Fibroblast of skin of right biceps (primary cell): ENCODE results near the gene SHISA7.
A peak's percentile ranks its signal among the peaks of the same experiment; 100 is the strongest.
"Not testable (repeated sequence)": the region's sequence is repeated elsewhere in the genome, so short reads cannot be mapped to it uniquely, and the experiment has no call there.

Experiments
- DNase-seq: peaks from one replicate; pipeline ENCODE4 v3.0.0-alpha.2; 2013

The SHISA7 gene

DNA sequence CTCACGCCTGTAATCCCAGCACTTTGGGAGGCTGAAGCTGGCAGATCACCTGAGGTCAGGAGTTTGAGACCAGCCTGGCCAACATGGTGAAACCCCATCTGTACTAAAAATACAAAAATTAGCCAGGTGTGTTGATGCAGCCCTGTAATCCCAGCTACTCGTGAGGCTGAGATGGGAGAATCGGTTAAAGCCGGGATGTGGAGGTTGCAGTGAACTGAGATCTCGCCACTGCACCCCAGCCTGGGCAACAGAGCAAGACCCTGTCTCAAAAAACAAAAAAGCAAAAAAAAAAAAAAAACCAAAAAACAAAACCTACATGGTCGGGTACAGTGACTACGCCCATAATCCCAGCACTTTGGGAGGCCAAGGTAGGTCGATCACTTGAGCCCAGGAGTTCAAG is 33.9 kb downstream of the SHISA7 start:
- DNase-seq = not testable (repeated sequence)

DNA sequence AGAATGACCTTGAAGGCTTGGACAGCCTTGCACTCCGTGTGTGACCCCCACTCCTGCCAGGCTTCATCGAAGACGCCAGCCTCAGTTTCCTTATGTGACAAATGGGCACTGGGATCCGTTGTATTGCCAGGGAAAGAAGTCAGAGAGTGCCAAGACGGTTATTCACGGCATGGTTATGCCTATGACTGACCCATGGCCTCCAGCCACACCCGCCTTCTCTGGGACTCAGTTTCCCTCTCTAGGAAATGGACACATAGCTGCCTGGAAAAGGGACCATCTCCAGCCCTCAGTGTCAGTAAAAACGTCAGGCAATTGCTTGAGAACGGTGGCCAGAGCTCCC is 34.6 kb downstream of the SHISA7 start:
- no peak for DNase-seq

DNA sequence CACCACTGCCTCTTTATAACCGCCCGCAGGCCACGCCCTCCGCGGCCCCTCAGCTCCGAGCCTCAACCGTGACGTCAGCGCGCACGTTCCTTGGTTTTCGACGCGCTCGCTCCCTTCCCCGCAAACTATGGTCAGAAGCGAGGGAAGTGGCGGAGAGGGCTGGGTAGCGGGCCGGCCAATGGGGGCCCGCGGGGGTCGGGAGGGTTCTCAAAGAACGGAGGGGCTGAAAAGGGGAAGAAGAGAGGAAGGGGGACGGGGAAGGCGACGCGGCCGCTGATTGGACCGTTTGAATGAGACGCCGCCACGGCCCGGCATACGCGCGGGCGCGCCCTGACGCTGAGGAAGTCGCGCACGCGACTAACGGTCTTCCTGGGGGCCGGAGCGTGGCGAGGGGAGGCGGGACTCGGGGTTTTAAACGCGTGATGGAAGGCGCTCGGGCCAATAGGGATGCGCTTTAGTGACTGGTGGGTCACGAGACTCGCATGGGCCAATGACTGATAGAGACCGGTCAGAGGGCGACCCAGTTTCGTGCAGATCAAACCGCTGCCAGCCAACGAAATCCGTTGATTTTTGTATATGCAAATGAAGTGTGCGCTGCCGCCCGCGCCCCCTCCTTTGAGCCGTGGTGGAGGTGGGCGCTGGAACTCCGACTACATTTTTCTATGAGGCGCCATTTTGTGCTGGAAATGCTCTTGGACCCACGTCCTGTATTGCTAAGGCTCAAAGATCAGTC is 35.1 kb downstream of the SHISA7 start:
- peak; percentile 100 for DNase-seq

DNA sequence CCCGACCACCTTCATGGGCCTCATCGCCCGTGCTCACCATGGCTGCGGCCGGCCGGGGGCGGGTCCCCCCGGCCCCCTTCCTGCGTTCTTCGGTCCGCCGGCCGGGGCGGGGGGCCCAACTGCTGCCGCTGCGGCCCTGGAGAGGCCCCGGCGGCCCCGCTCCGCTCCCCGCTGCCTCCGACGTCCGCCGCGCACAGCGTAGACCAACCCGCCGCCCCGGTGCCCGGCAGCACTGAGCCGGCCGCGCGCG is 35.6 kb downstream of the SHISA7 start, which contains the start of gene UBE2S:
UBE2S (minus strand) TSS at position 239 of the 250 bp plus-strand sequence; CDS start at position 40, 199 bp downstream.
- DNase-seq = not testable (repeated sequence)

DNA sequence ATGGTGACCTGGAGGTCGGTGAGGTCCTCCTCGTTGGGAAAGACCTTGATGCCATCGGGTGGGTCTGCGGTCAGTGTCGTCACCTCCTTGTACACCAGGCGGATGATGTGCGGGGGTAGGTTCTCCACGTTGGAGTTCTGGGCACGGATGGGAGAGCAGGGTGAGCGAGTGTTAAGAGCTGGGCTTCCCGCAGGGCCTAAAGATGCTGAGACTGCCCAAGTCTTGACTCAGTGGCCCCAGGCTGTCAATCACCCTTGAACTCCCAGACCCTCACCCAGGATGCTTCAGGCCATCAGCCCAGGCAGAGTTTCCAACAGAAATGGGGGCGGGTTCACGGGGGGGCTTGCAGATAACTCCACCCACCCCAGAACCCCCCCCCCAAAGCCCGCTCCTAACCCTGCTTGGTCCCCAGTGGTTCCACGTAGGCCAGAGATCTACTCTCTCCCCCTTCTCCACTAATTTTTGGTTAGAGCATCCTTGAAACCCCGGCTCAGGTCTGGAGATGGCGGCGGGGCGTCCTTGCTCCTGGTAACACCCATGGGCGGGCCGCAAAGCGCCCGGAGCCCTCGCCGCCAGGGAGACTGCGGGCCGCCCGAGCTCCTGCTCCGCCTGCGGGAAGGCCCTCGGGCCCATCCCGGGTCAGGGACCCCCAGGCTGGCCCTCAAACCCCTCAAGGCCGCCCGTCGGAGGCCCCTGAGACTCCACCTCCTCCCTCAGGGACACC is 36.1 kb downstream of the SHISA7 start:
- DNase-seq = peak; percentile 19

DNA sequence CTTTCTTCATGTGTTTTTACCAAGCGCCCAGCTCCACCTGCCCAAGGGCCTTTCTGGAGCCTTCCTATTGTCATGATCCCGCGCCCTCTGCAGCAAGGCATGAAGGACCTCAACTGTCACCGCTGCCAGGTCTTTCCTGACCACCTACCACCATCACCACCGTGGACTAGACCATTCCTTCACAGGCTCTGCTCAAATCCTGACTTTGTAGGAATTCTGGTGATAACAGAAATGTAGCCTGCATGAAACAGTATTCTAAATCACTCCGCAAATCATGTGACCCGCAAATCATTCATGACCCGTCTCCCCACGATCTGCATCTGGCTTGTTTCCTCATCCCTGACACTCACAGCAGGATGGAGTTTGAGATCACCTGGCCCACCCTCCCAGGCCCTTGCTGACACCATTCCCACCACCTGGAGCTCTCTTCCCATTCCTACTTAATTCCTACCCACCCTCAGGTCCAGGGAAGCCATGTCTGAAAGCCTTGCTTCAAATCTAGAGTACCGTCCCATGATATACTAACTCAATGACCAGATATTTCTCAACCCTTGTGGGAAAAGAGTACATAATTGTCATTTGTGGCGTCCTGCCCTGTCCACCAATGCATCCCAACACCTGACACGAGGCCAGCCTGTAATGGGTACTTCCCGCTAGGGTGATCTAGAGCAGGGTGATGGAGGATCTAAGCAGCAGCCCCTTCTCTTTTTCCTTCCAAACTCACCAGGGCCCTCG is 36.8 kb downstream of the SHISA7 start:
- no peak for DNase-seq

DNA sequence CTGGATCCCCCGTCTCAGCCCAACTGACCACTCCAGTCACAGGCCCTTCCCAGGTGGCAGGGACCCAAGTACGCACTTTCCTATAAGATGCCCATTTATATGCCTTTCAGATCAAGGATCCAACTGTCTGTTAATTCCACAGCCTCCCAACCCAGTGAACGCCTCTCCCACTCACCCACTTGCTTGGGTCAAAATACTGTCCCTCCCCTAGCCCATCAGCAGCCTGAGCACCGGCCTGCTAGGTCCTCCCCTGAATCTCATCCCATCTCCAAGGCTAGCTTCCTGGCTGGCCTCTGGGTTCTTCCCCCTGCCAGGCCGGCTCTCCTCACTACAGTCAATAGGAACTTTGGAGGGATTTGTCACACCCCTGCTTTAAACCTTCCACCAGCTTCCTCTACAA is 37.5 kb downstream of the SHISA7 start:
- no peak for DNase-seq

DNA sequence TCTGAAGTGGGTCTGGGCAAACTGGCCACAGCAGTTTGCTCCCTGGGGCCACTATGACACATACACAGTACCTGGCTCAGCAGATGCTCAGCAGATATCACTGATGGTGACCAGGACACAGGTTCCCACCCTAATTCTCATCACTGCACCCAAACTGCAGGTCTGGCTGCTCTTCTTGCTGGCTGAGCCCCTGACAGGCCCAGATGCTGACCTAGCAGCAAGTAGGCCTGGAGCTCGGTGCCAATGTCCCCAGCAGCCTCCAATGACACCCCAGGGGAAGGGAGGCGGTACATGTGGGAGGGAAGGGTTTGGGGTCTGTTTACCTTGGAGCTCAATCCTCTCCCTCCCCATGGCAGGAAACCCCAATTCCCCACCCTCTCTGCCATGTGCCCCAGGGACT is 40.6 kb downstream of the SHISA7 start:
- DNase-seq = no peak

DNA sequence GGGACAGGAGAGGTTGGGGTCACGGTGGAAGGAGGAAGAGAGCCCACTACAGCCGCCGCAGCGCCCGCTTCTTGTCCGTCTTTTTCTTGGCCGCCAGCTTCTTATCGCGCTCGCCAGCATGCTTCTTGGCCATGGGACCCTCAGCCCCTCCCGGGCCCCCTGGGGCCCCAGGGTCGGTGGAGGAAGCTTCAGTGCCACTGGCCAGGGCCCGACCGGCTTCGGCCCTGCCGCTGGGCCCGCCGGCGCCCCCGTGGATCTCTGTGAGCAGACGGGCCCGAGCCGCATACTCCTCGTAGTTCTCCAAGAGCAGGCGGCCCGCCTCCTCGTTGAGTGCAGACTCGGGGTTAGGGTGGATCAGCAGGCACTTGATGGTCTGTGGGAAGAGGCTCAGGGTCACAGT is 41.7 kb downstream of the SHISA7 start:
- not testable (repeated sequence) for DNase-seq

DNA sequence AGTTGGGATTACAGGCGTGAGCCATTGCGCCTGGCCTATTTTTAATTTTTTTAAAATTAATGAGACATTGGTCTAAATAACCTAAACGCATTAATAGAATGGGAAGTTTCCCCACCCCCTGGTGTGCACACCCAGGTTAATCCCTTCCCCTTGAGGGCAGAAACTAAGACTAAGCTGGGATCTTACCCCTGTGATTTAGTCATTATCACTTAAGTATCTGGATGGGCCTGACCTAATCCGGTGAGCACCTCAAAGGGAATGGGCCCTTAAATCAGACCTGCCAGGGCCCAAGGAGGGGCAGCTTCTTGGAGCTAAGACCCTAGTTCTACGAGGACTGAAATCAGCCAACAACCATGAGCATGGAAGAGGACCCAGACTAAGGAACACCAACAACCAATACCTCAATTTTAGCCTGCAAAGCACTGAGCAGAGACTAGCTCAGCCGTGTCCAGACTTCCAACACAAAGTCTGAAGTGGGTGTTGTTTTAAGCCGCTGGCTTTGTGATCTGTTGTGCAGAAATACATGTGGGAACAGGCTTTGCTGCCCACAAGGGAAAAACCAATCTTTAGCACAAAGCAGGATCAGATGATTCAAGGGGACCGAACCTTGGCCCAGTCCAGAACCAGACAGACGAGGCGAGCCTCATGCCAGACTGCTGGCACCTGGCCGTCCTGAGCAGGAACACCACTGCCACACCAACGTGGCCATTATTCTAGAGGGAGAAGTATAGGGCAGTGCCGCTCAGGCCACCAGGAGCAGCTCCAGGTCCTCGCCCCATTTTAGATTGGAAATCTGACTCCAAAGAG is 42.6 kb downstream of the SHISA7 start:
- no peak for DNase-seq

DNA sequence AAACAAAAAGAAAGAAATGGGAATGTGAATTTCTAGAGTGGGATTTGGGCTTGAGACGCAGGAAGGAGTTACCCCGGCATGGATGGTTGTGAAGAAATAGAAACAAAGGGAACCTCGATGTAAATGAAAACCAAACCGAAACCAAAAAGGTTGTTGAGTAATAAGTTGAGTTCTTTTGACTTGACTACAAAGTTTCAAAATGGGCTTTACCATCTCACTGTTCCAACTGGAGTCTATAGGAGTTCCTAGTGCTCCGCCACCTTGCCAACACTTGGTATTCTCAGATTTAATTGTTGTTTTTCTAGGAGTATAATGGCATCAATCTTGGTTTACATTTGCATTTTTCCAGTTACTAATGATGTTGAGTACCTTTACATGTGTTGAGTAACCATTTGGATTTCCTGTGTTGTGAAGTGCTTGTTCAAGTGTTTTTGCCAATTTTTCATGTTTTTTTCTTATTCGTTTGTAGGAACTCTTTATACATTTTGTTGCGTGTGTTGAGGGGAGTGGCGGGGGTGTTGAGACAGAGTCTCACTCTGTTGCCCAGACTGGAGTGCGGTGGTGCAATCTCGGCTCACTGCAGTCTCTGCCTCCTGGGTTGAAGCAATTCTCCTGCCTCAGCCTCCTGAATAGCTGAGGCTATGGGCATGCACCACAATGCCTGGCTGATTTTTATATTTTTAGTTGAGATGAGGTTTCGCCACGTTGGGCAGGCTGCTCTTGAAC is 44.7 kb downstream of the SHISA7 start:
- DNase-seq = no peak

DNA sequence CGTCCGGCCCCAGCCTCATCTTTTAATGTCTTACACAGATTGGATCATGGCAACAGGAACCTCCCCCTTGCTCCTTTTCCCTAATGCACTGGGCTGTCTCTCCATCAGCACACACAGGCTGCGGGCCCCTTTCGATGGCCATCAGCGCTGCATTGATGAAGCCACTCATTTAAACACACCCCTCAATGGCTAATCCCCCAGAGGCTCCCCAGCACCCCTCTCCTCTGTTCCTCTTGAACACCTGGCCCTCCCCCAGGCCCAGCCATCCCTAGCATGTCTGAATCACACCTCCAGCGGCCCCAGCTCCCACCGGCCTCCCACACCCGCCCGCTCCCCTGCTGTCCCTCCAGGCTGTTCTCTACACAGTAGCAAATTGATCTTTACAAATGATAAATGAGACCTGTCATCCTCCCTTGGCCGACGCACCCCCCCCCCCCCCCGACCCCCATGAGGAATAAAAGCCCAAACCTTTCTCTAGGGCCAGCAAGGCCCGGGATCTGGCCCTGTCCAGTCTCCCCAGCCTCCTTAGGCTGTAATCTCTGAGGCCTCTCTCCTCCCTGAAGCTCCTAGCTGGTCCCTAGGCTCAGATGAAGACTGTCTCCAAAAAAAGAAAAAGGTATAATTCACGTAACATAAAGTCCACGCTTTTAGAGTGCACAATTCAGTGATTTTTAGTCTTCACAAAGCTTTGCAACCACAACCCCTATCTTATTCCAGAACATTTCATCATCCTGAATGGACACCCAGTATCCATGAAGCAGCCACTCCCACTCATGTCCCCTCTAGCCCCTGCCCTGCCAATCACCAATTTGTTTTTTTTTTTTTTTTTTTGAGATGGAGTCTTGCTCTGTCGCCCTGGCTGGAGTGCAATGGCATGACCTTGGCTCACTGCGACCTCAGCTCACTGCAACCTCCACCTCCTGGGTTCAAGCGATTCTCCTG is 50.0 kb downstream of the SHISA7 start:
- no peak for DNase-seq

DNA sequence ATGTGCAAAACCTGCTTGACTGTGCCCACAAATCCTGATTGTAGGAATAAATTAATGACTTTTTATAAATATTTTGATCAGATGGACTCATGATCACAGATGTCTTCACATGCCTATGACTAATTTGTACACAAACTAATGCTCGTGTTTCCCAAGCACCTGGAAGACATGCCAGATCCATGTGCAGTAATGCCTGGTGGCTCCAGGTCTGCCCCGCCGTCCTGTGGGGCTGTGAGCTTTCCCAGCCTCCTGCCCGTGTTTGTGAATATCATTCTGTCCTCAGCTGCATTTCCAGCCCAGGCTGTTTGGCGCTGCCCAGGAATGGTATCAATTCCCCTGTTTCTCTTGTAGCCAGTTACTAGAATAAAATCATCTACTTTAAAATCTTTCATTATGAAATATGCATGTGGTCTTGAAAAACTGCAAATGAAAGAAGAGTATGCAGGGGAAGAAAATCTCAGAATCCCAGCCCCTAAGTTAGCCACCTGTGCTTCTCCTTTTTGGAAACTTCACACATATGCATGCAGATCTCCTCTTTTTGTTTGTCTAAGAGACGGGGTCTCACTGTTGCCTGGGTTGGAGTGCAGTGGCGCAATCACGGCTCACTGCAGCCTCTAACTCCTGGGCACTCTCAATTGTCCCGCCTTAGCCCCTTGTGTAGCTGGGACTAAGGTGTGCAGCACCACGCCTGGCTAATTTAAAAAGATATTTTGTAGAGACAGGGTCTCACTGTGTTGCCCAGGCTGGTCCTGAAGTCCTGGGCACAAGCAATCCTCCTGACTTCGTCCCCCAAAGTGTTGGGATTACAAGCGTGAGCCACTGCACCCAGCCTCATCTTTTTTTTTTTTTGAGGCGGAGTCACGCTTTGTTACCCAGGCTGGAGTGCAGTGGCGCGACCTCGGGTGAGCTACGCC is 51.1 kb downstream of the SHISA7 start:
- DNase-seq = peak; percentile 30

DNA sequence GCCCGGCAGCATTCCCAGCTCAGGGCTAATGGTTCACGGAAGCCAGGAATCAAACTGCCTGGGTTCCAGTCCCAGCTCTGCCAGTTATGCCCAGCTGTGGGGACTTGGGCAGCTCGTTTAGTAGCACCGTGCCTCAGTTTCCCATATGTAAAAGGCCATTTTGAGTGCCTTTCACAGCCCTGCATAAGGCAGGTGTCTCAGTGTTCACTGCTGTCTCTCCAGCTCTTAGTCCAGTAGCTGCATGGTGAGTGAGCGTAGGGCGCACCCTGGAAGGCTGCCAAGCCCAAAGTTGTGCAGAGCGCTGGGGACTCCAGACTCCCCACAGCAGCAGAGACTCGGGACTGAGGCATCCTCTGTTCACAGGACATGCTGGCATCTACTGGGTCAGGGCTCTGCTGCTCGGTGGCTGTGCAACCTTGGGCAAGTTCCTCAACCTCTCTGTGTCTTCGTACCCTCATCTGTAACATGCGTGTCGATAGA is 51.9 kb downstream of the SHISA7 start:
- DNase-seq = no peak

DNA sequence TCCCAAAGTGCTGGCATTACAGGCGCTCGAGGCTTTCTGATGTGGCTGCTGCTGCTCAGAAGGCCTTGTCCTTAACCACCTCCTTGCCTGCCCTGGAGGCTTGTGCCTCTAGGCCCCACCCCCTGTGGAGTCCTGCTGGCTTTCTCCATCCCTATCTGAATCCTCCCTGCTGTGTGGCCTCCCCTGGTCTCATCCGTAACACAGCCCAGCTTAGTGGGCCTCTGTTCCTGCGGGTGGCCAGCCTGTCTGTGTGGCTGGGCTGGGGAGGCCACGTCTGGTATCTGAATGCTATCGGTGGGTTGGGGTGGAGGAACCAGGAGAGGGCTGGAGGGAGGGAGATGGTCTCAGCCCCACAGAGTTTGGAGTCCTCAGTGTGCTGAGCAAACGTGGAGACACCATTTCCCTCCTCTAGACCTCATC is 52.6 kb downstream of the SHISA7 start:
- DNase-seq = no peak

DNA sequence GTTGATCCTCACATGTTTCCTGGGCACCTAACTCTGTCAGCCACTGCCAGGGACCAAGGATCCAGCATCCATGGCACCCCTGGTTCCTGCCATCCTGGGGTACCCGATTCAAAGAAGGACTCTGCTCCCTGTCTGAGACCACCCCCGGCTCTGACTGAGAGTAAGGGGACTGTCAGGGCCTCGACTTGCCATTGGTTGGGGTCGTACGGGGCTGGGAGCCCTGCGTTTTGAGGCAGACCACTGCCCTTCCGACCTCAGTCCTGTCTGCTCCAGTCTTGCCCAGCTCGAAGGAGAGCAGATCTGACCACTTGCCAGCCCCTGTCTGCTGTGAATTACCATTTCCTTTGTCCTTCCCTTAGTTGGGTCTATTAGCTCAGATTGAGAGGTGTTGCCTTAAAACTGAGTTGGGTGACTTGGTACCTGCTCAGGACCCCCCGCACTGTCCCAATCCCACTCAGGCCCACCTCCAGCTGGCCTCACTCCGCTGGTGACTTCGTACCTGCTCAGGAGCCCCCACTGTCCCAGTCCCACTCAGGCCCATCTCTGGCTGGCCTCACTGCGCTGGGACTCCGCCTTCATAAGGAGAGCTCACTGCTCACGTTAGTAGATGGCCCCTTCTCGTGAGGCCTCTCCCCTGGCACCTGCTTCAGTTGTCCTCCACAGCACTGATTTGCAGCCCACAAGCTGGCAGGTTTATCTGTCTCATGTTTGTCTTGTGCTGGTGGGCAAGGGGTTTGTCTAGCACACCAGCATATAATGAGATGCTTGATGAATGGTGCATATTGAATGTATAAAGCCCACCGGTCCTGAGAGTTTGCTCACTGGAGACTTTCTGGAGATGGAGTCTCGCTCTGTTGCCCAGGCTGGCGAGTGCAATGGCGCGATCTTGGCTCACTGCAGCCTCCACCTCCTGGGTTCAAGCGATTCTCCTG is 53.4 kb downstream of the SHISA7 start:
- DNase-seq = no peak

DNA sequence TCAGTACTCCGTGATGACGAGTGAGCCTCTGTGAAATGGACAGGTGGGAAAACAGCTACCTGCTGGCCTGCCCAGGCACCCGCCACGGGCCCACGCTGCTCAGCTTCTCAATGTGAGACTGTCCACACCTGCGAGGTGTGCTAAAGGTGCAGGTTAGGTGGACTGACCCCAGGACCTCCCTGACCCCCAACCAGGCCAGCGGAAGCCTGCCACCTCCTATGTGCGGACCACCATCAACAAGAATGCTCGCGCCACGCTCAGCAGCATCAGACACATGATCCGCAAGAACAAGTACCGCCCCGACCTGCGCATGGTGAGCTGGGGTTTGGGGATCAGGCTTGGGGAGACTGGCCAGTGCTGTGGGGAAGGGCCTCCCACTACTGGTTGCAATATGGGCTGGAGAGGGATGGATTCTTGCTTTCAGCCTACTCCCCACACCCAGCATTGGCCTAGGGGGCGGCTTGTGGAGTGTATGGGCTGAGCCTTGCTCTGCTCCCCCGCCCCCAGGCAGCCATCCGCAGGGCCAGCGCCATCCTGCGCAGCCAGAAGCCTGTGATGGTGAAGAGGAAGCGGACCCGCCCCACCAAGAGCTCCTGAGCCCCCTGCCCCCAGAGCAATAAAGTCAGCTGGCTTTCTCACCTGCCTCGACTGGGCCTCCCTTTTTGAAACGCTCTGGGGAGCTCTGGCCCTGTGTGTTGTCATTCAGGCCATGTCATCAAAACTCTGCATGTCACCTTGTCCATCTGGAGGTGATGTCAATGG is 55.2 kb downstream of the SHISA7 start:
- DNase-seq = no peak

DNA sequence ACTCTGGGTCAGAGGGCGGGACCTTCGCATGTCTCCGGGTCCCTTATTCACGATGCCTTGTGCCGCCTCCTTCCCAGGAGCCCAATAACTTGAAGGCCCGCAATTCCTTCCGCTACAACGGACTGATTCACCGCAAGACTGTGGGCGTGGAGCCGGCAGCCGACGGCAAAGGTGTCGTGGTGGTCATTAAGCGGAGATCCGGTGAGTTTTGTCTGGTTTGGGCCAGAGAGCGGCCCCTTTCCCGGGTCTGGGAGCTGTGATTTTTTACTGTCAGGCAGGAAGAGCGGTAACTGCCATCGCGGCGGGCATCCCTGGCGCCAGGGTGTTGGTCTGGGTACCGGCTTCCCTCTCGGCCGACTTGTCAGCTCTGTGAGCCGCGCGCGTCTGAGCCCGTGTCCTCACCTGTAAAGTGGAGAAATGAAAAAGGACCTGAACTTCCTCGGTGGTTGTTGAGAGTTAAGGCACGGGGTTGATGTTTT is 56.6 kb downstream of the SHISA7 start:
- DNase-seq = no peak
